Measurements from ENCODE around the gene COL9A3. TPM values are rescaled to one million over a fixed set of nuclear protein-coding genes. Genes with fewer than 3 reads are reported as not detected.
"Not testable (repeated sequence)": the region's sequence is repeated elsewhere in the genome, so short reads cannot be mapped to it uniquely, and the experiment has no call there.

Gene COL9A3
- total and polyA plus RNA-seq, 4 donors: 0.13 to 6.5 (median 1.1) TPM

DNA sequence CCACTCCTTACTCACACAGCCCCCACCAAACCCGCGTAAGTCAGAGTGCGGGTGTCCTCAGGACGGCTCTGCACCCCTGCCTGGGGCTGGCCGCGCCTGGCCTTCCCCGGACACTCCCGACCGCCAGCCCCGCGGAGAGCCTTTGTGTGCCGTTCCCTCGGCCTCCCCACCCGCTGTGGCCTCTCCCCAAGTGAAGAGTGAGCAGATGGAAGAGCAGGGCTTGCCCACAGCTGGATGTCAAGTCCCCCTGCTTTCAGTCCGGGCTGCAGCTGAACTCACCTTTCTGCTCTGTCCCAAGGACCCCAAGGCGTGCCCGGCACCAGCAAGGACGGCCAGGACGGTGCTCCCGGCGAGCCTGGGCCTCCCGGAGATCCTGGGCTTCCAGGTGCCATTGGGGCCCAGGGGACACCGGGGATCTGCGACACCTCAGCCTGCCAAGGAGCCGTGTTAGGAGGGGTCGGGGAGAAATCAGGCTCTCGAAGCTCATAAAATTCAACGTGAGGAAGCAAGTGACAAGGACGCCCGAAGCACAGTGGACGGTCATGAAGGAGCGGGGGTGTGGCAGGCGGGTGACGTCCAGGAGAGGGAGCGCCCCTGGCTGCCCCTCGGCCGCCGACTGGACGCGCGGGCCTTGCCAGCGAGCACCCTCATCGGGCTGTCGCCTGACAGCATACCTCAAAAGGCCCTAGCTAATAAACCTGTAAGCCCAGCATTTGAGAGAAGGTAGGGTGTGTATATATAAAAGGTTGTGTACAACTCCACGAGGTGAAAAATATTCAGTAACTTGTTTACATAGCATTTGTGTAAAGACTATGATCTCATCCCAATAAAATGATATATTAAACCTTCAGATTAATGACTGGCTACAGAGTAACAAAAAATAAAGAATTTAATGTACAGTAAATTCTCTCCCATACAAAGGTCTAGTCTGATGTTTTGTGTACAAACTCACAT, 23.7 kb downstream of the COL9A3 start:
- H3K4me1 ChIP-seq (ENCODE audit: control insufficient read depth in 1 of 2, insufficient read depth in 2 of 2, low read length in 2 of 2): no peaks in the 10 kb centered on the region
- H3K27ac ChIP-seq (ENCODE audit: low read depth in 1 of 2, low read length in 2 of 2): no peak overlapping the region
- no peaks in the 10 kb centered on the region for H3K9me3 ChIP-seq (ENCODE audit: control insufficient read depth, low read length)
- H3K27me3 ChIP-seq (ENCODE audit: control insufficient read depth in 1 of 2, insufficient read depth in 2 of 2, low read length in 1 of 2): no peaks in the 10 kb centered on the region
- H3K4me3 ChIP-seq (ENCODE audit: low read length in 2 of 2): no peak overlapping the region
- DNase-seq (peak in 1 of 2 donors; percentile 72), ATAC-seq (ENCODE audit: low FRiP score) (no peak)
- intact Hi-C loops (cut with DNase I): no loop called here
- 73 to 76% methylated on average over 45 of the region's 45 CpGs for WGBS, 2 donors
- no peaks in the 10 kb centered on the region for H3K36me3 ChIP-seq (ENCODE audit: control insufficient read depth in 1 of 2, insufficient read depth in 2 of 2, low read length in 1 of 2)

DNA sequence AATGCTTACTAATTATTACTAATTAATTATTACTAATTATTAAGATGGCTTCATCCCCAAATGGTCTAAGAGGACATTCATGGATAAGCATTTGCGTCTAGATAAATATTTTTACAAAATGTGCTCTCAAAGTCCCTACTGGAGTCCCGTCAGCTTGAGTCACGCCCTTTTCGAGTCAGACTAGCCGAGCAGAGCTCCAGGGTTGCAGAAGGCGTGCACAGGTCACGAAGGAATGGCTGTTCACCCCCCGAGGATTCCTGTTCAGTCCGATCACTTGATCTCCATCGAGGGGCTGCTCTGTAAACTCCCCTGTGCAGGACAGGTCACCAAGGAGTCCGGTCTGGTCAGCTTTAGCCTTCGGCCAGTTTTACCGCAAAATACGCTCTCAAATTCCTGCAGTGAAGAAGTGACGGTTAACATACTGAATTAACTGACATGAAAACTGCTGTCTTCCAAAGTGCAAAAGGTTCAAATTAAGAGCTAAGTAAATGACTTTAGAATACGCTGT, 24.9 kb downstream of the COL9A3 start:
- H3K27ac ChIP-seq (ENCODE audit: low read depth in 1 of 2, low read length in 2 of 2): no peak overlapping the region
- no peak overlapping the region for H3K4me3 ChIP-seq (ENCODE audit: low read length in 2 of 2)
- H3K9me3 ChIP-seq (ENCODE audit: control insufficient read depth, low read length): no peaks in the 10 kb centered on the region
- no peak for ATAC-seq (ENCODE audit: low FRiP score)
- no peaks in the 10 kb centered on the region for H3K4me1 ChIP-seq (ENCODE audit: control insufficient read depth in 1 of 2, insufficient read depth in 2 of 2, low read length in 2 of 2)
- WGBS, 2 donors: 81 to 85% methylated on average over 16 of the region's 16 CpGs
- no peaks in the 10 kb centered on the region for H3K27me3 ChIP-seq (ENCODE audit: control insufficient read depth in 1 of 2, insufficient read depth in 2 of 2, low read length in 1 of 2)
- peak in 1 of 2 donors; percentile 12 for DNase-seq
- intact Hi-C loops (cut with DNase I): no loop called here
- H3K36me3 ChIP-seq (ENCODE audit: control insufficient read depth in 1 of 2, insufficient read depth in 2 of 2, low read length in 1 of 2): no peaks in the 10 kb centered on the region

DNA sequence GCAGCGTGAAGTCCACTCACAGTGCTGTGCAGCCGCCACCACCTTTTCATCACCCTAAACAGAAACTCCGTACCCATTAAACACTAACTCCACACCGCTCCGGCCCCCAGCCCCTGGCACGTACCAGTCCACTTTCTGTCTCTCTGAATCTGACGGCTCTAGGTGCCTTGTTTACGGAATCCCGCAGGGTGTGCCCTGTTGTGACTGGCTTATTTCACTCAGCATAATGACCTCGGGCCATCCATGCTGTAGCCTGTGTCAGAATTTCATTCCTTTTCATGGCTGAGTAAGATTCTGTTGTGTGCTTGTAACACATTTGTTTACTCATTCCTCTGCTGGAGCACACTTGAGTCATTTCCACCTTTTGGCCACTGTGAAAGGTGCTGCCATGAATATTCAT, 26.8 kb downstream of the COL9A3 start:
- no peak overlapping the region for H3K4me3 ChIP-seq (ENCODE audit: low read length in 2 of 2)
- ATAC-seq (ENCODE audit: low FRiP score): no peak
- no peaks in the 10 kb centered on the region for H3K9me3 ChIP-seq (ENCODE audit: control insufficient read depth, low read length)
- WGBS, 2 donors: 96 to 97% methylated on average over 10 of the region's 10 CpGs
- H3K27me3 ChIP-seq (ENCODE audit: control insufficient read depth in 1 of 2, insufficient read depth in 2 of 2, low read length in 1 of 2): no peaks in the 10 kb centered on the region
- H3K4me1 ChIP-seq (ENCODE audit: control insufficient read depth in 1 of 2, insufficient read depth in 2 of 2, low read length in 2 of 2): no peaks in the 10 kb centered on the region
- intact Hi-C loops (cut with DNase I): no loop called here
- no peaks in the 10 kb centered on the region for H3K36me3 ChIP-seq (ENCODE audit: control insufficient read depth in 1 of 2, insufficient read depth in 2 of 2, low read length in 1 of 2)
- no peak for DNase-seq
- H3K27ac ChIP-seq (ENCODE audit: low read depth in 1 of 2, low read length in 2 of 2): no peak overlapping the region

DNA sequence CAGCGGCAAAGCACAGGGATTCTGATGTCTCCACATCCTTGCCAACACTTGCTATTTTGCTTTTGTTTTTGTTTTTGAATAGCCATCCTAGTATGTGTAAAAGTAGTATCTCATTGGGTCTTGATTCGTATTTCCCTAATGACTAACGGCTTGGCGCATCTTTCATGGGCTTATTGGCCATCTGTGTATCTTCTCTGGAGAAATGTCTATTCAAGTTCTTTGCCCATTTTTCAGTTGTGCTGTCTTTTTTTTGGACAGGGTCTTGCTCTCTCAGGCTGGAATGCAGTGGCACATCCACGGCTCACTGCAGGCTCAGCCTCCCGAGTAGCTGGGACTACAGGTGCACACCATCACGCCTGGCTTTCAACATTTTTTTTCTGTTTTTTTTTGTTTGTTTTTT, 27.3 kb downstream of the COL9A3 start:
- Histone ChIP-seq H3K4me1 (ENCODE audit: control insufficient read depth in 1 of 2, insufficient read depth in 2 of 2, low read length in 2 of 2) (no peaks in the 10 kb centered on the region), H3K4me3 (ENCODE audit: low read length in 2 of 2) (no peak overlapping the region), H3K27ac (ENCODE audit: low read depth in 1 of 2, low read length in 2 of 2) (no peak overlapping the region), H3K36me3 (ENCODE audit: control insufficient read depth in 1 of 2, insufficient read depth in 2 of 2, low read length in 1 of 2) (no peaks in the 10 kb centered on the region), H3K9me3 (ENCODE audit: control insufficient read depth, low read length) (no peaks in the 10 kb centered on the region), H3K27me3 (ENCODE audit: control insufficient read depth in 1 of 2, insufficient read depth in 2 of 2, low read length in 1 of 2) (no peaks in the 10 kb centered on the region)
- no peak for DNase-seq
- WGBS, 2 donors: 97% methylated on average over 7 of the region's 7 CpGs
- intact Hi-C loops (cut with DNase I): no loop called here
- ATAC-seq (ENCODE audit: low FRiP score): no peak

DNA sequence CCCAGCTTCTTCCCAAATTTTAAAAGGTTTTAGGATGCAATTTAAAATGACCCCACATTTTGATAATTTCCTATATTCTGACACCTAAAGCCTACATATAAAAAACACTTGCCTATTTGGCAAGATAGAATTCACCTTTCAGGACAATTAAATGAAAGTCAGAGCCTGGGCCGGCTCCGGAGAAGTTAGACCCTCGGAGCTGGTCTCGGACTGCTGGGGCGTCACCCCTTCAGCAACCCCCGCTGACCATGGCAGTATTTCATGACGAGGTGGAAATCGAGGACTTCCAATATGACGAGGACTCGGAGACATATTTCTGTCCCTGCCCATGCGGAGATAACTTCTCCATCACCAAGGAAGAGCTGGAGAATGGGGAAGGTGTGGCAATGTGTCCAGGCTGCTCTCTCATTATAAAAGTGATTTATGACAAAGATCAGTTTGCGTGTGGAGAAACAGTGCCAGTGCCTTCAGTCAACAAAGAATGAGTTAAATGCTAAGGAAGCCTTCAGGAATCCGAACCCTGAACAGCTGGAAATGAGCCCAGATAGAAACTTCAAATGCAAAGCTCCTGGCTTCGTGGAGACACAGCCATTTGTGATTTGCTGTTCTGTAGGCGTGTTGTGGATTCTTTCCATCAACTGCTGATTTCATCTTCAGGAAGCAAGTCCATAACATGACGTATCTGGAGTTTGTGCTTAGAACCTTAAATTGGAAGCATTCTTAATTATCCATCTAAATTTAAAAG, 28.7 kb downstream of the COL9A3 start:
- no peaks in the 10 kb centered on the region for H3K4me1 ChIP-seq (ENCODE audit: control insufficient read depth in 1 of 2, insufficient read depth in 2 of 2, low read length in 2 of 2)
- no peaks in the 10 kb centered on the region for H3K36me3 ChIP-seq (ENCODE audit: control insufficient read depth in 1 of 2, insufficient read depth in 2 of 2, low read length in 1 of 2)
- WGBS, 2 donors: 95% methylated on average over 16 of the region's 16 CpGs
- H3K27ac ChIP-seq (ENCODE audit: low read depth in 1 of 2, low read length in 2 of 2): no peak overlapping the region
- H3K9me3 ChIP-seq (ENCODE audit: control insufficient read depth, low read length): no peaks in the 10 kb centered on the region
- DNase-seq (no peak), ATAC-seq (ENCODE audit: low FRiP score) (no peak)
- intact Hi-C loops (cut with DNase I): no loop called here
- H3K4me3 ChIP-seq (ENCODE audit: low read length in 2 of 2): no peak overlapping the region
- H3K27me3 ChIP-seq (ENCODE audit: control insufficient read depth in 1 of 2, insufficient read depth in 2 of 2, low read length in 1 of 2): no peaks in the 10 kb centered on the region

DNA sequence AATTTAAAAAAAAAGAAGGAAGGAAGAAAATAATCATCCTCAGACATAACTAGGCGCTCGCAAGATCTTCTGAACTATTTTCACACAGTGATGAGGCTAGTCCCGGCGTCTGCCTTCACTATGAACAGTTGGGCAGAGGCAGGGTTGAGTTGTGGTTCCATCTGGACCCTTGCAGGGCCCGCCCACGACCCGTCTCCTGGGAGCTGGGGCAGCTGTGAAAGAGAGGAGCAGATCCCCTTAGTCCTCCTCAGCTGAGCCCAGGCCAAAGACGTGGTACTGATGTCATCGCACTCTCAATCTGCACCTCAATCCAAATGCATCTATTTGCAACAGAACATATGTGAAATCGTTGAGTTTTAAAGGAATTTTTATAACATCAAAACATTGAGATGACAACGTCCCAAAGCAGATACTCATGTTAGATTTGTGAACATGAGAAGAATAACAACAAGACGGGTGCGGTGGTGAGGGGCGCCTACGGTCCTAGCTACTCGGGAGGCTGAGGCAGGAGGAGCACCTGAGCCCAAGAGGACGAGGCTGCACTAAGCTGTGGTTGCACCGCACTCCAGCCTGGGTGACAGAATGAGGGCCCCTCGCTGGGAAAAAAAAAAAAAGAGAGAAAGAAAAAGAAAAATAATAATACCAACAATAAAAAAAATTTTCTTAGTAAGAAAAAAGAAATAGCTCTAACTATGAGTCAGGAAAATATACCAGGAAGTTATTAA, 29.5 kb downstream of the COL9A3 start:
- Histone ChIP-seq H3K36me3 (ENCODE audit: control insufficient read depth in 1 of 2, insufficient read depth in 2 of 2, low read length in 1 of 2) (no peaks in the 10 kb centered on the region), H3K4me1 (ENCODE audit: control insufficient read depth in 1 of 2, insufficient read depth in 2 of 2, low read length in 2 of 2) (no peaks in the 10 kb centered on the region), H3K4me3 (ENCODE audit: low read length in 2 of 2) (no peak overlapping the region), H3K27me3 (ENCODE audit: control insufficient read depth in 1 of 2, insufficient read depth in 2 of 2, low read length in 1 of 2) (no peaks in the 10 kb centered on the region), H3K27ac (ENCODE audit: low read depth in 1 of 2, low read length in 2 of 2) (no peak overlapping the region), H3K9me3 (ENCODE audit: control insufficient read depth, low read length) (no peaks in the 10 kb centered on the region)
- intact Hi-C loops (cut with DNase I): no loop called here
- no peak for DNase-seq
- ATAC-seq (ENCODE audit: low FRiP score): no peak
- WGBS, 2 donors: 92 to 93% methylated on average over 19 of the region's 19 CpGs

DNA sequence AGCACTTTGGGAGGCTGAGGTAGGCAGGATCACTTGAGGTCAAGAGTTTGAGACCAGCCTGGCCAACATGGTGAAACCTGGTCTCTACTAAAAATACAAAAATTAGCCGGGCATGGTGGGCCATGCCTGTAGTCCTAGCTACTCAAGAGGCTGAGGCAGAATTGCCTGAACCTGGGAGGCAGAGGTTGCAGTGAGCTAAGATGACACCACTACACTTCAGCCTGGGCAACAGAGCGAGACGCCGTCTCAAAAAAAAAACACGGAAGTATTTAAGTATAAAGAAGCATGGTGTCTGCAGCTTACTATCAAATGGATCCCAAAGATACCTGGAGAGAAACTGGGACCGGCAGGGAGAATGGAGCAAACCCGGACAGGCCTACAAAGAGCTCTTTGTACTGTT, 32.1 kb downstream of the COL9A3 start:
- DNase-seq; H3K27ac ChIP-seq (ENCODE audit: low read depth in 1 of 2, low read length in 2 of 2); ATAC-seq (ENCODE audit: low FRiP score); H3K4me3 ChIP-seq (ENCODE audit: low read length in 2 of 2); intact Hi-C loops (cut with DNase I); H3K4me1 ChIP-seq (ENCODE audit: control insufficient read depth in 1 of 2, insufficient read depth in 2 of 2, low read length in 2 of 2); H3K27me3 ChIP-seq (ENCODE audit: control insufficient read depth in 1 of 2, insufficient read depth in 2 of 2, low read length in 1 of 2); H3K9me3 ChIP-seq (ENCODE audit: control insufficient read depth, low read length); H3K36me3 ChIP-seq (ENCODE audit: control insufficient read depth in 1 of 2, insufficient read depth in 2 of 2, low read length in 1 of 2): not testable (repeated sequence)
- 96 to 97% methylated on average over 7 of the region's 7 CpGs for WGBS, 2 donors

DNA sequence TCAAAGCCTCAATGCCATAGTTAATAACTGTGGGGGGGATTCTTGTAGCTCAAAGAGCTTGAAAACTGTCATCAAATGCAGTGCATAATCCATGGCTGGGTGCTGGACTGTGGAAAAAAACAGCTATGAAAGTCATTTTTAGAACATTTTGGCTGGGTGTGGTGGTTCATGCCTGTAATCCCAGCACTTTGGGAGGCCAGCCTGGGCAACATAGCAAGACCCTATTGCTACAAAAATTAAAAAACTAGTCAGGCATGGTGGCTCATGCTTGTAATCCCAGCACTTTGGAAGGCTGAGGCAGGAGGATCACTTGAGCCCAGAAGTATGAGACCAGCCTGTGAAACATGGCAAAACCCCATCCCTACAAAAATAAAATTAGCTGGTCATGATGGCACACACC, 32.6 kb downstream of the COL9A3 start:
- DNase-seq (no peak), ATAC-seq (ENCODE audit: low FRiP score) (no peak)
- Histone ChIP-seq H3K4me1 (ENCODE audit: control insufficient read depth in 1 of 2, insufficient read depth in 2 of 2, low read length in 2 of 2) (no peaks in the 10 kb centered on the region), H3K36me3 (ENCODE audit: control insufficient read depth in 1 of 2, insufficient read depth in 2 of 2, low read length in 1 of 2) (no peaks in the 10 kb centered on the region), H3K27me3 (ENCODE audit: control insufficient read depth in 1 of 2, insufficient read depth in 2 of 2, low read length in 1 of 2) (no peaks in the 10 kb centered on the region), H3K27ac (ENCODE audit: low read depth in 1 of 2, low read length in 2 of 2) (no peak overlapping the region), H3K9me3 (ENCODE audit: control insufficient read depth, low read length) (no peaks in the 10 kb centered on the region), H3K4me3 (ENCODE audit: low read length in 2 of 2) (no peak overlapping the region)
- intact Hi-C loops (cut with DNase I): no loop called here

Data from aorta (tissue), 5 donors.